T-helper 1 cell (primary cell): ENCODE results near the gene SOX6.

ENCODE experiments used
- DNase-seq, 5 donors: peaks; one replicate each; pipeline ENCODE4 v3.0.0-alpha.2; 2012 to 2020

SOX6 gene

GRCh38 chr11:15985860-15986139, 370.5 kb downstream of the SOX6 start:
- no peak for DNase-seq

DNA sequence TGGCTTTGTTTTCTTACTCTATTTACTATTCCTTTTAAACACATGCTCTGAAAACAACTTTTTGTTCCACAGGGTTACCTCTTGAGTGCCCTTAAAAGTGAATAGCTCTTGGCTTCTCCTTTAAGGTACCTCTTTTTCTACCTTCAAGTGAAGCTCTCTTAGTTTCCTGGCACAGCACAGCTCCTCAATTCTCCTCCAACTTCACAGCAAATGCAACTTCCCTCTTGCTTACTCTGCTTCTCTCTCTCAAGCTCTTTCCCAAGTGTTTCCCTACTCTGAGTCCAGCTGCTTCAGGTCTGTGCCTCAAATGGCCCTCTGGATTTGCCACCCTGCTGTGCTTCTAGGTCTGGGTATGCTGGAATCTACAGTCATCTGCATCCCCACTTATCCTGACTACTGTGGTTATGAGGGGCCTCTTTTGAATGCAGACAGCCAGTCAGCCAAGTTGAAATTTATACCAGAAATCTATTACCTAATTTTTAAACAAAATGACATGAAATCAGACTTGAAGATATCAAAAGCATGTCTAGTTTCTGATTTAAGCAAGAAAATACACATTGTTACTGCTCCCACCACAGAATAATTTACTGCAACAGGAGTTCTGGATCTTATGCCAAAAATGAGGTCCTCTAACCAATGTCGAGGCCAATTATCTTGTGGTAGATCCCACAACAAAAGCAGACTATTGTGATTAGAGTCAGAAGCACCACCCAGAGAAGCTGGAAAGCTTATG, 371.1 kb downstream of the SOX6 start:
- no peak for DNase-seq

DNA sequence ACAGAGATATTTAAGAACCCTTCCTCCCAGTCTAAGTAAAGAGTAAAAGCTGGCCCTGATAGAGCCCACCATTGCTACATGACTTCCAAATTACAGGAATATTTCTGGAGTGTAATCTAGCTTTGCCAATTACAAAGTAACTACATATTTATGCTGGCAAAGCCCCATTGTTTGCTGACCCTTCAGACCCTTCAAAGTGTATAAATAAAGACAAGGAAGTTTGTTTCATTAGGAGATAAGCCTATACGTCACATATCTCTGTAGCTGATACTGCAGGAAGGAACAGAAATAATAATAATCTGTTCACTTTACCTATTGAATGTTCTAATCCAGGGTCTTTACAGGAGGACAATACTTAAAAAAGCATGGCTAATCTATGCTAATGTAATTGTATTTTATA, 375.1 kb downstream of the SOX6 start:
- DNase-seq = no peak

DNA sequence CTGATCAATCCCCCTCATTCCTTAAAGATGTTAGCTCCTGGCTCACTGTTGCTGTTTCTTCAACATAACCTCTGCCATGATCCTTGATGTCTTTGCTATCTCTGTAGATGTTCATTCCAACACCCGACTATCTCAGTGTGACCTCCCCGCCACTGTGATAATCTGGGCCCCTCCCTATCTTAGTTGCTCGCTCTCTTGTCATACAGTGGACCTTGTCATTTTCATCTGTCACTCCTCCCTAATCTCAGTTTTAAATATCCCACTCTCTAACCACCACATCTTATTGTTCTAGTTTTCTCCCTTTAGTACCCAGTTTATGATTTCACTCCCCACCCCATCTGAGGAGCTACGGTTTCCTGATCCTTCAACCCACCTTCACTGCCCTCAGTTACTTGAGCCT, 379.2 kb downstream of the SOX6 start:
- DNase-seq = no peak

DNA sequence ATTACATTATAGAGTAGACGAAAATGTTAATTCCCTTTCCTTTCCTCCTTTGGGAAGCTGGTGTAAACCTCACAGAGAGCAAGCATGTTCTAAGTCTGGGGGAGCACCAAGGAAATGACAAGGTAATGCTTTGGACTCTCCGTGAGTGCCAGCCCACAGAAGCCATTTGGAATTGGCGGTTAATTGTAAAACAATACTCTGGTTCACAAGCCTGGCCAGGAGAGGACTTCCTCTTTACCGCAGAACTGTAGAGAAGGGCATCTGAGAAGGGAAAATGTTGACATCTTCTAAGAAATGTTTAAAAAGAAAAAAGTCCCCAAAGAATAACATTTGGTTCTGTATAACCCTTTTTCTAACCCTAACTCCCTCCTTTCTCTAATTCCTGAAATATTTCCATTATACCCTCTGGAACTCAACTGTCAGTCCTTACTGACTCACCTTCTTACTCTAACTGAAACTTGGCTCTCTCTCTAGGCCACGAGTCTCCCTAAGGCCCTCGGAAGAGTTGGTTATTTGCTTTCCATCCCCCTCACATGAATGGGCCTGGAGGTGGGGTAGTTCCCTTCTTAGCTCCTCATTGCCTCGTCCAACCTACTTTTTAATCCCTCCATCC, 379.8 kb downstream of the SOX6 start:
- DNase-seq = no peak

- no peak for DNase-seq
Observed at GRCh38 chr11:15975742-15976141, 380.6 kb downstream of the SOX6 start.

DNA sequence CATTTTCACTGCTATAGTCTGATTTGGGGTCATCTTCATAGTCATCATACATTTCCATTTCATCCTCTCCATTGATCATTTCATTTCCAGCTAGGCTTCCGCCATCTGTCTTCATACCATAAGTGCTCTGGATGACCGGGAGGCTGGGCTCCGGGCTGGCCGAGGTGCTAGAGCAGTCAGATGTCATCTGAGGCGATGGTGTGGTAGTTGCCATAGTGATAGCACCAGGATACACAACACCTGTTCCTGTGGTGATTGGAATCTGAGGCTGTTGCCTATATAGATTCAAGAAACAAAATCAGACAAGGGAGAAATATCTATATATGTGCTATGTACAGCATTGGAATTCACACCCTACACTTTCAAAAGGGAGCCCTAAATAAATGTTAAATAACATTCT, 383.5 kb downstream of the SOX6 start:
- no peak for DNase-seq

DNA sequence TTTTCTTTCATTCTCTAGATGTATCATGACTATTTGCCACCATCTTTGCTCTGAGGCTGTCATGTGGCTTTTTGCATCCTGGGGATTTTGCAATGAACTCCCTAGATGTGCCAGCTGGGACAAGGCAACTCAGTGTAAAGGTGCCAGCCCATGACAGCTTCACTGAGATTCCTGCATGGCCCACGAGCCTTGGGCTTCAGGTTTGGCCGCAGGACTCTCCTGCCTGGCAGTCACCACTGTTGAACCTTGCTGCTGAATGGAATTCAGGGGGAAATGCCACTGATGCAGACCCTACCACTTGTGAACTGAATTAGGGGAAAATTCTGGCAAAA, 385.2 kb downstream of the SOX6 start:
- no peak for DNase-seq

GRCh38 chr11:15970506-15971214, 385.7 kb downstream of the SOX6 start:
- no peak for DNase-seq

DNA sequence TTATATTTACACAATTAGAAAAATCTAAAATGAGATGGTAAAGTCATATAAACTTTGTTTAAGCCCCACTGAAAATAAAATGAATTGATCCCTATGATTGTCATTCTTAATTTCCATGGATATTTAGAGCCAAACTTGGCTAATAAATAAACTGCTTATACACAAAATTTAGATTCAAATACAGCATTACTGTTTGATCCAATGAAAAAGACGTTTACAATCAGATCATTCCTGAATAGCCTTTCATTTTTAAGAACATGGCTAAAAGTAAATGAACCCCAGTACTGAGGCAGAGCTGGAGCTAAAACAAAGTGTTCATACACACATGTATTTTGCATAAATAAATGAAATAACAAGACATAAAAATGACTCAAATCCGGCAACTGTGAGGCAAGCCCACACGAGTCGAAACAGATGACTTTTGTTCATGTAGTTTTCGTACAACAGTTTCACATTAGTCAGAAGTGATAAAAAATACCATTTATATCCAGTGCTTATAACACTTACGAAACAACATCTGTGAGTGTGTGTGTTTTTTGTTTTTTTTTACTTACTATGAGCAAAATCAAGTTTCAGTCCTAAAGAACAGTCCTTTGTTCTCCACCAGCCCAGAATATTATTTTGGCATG, 386.5 kb downstream of the SOX6 start:
- DNase-seq = peak in 1 of 5 donors; percentile 1

DNA sequence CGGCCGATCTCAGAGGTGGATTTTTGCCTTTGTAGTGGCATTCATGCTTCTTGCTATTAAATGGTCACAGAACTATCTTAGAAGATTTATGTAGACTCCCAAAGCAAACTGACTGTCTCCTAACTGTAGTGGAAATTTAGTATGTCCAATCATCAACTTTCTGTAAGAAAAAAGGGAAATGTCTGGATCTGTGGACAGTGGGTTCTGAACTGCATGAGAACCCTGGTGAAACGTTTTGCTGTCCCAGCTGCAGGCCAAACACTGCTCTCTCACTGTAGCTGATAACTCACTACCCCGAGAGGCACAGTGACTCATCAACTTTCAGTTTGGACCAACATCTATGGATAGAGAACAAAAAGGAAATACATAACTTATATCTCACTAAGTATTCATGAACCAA, 387.1 kb downstream of the SOX6 start:
- DNase-seq = peak in 1 of 5 donors; percentile 17

DNA sequence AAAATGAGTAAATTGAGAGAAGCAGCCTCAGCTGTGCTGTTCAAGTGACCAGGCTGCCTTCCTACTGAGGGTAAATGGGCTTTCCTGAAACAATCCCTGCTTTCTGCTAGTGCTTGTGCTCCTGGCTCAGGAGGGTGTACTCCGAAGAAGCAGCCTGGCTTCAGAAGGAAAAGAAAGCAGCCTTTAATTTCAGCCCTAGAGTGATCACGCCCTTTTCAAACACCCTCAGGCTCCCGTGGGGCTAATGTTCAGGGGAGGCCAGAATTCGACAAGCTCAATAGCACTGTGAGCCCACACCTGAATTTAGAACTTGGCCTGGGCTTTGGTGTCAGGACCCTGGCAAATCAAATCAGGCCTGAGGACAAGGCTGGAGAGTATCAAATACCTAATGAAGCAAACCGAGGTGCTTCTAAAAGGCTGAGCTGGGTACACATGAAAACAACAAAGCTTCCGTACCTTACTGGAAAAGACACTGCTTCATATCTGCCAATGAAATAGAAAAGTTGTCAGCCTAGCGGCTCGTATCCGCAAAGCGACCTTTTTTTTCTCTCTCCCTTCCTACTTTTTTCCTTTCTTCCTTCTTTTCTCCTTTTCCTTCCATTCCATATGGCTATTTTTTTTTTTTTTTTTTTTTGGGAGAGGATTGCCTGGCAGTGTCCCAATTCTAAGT, 387.8 kb downstream of the SOX6 start:
- DNase-seq = no peak

DNA sequence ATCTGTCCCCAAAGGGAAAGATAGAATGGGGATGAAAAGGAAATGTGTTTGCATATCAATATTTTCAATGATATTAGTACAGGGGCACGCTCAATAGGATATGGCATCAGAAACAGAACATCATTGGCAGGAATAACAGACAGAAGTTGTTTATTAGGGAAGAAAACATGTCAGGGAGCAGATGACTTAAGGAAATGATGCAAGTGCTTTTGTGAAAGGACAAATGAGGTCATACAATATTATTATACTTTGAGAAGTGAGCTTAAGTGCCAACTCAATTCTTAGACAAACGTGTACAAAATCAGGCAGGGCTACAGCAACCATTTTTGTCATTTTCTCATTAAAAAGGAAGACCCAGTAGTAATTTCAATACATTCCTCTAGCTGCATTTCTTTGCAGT, 388.4 kb downstream of the SOX6 start:
- DNase-seq = no peak

DNA sequence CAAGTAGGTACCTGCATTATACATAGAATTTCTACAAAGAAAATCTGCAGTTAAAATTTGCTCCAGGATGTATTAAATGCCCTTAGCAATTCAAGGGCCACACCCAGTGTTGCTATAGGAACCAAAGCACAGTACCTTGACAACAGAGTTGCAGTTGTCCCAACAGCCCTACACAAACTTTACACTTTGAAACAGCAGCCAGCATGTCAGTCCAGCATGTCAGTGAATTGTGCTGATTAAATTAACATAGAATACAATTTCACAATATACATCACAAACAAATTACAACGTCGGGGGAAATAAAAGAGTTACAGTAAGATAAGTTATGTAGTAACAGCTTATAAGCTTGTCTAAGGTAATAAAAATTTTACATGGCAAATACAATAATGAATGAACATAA, 389.2 kb downstream of the SOX6 start:
- no peak for DNase-seq

GRCh38 chr11:15965562-15966250, 390.6 kb downstream of the SOX6 start:
- no peak for DNase-seq

- no peak for DNase-seq
Observed at GRCh38 chr11:15963266-15963665, 393.1 kb downstream of the SOX6 start.

DNA sequence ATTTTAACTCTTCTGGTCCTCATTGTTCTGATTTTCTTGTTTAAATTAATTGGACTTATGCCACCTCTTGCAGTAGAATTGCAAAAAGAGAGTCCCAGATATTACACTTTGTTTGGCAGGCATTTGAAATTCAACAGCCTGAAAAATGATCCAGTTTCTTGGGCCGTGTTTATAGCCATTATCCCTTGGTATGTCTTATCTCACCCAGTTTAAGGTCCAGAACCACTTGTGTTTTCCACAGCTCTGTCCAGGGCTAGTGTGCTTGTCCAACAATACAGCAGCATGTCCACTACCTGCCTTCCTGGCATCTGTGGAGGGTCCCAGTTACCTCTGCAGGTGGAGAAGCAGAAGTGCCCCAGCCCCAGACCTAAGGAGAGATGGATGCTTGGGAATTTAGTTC, 397.4 kb downstream of the SOX6 start:
- no peak for DNase-seq

GRCh38 chr11:15957234-15957633, 399.1 kb downstream of the SOX6 start:
- no peak for DNase-seq

DNA sequence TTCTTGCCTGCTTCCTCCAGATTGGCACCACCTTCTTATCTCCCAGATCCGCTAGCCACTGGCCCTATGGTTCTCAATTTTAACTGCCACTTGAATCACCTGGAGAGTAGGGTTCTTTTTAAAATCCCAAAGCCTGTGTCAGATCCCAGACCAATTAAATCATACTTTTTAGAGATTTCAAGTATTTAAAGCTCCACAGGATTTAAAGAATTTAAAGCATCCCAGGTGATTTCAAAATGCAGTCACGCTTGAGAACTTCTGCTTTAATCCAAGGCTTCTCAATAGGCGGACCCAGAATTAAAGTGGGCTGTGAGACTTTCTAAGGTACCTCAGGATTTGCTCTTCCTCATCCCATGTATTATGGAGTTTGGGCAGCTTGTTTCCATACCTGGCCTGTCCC, 400.0 kb downstream of the SOX6 start:
- DNase-seq = no peak

DNA sequence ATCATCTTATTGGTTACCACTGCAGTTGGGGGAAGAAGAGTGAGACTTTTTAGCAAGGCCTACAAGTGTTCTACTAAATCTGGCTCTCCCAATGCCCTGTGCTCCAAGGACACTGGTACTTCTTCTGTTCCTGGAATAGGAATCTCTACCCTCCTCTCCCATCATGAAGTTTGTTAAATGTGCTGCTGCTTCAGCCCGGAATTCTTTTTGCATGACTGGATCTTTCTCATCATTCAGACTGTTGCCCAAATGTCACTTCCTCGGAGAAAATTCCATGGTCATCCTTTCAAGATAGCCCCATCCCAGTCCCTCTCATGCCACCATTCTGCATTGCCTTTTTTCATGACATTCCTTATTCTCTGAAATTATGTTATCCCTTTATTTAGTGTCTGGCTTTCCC, 400.8 kb downstream of the SOX6 start:
- DNase-seq = no peak

DNA sequence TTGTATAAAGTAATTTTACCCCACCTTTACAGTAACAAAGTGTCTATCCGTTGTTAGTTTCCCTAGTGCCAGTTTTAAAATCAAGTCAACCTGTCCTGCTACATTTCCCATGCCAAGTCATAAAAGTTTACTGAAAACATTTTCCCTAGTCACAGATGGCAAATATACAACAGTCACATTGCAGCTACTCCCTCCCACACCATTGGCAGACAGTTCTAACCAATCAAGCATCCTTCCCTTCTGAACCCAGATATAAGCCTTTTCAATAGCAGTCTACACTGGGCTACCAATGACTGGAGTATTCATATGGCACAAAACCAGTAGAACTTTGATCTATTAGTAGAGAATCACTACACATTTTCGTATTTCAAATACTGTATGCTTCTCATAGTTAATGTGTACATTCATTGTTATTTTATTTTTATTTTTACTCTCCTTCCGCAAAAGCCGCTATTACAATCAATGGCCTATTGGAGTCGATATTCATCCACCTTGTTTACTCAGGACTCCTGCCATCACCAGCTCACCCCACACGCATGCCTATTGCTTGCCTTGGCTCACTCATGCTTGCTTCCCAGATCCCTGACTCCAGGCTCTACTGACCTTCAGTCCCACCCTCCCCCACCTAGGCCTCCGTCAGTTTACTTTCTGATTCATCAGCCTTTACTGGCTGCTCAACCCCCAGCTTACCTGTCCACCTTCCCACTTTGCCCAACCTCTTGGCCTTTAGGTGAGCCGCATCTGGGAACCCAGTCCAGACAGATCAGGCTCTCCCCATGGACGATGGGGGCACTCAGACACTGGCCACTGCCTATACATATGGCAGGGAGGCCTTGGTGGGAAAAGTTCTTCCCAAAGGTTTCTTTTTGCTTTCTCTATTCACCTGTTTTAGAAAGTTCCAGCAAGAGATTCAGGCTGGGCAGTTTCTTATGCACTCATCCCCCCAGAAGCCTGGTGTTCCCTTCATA, 408.4 kb downstream of the SOX6 start:
- DNase-seq = no peak

- DNase-seq = no peak
Observed at GRCh38 chr11:15945726-15946125, 410.6 kb downstream of the SOX6 start.
